ENCODE data around the gene AEBP1.
"Not testable (repeated sequence)": the region's sequence is repeated elsewhere in the genome, so short reads cannot be mapped to it uniquely, and the experiment has no call there.

Gene AEBP1

DNA sequence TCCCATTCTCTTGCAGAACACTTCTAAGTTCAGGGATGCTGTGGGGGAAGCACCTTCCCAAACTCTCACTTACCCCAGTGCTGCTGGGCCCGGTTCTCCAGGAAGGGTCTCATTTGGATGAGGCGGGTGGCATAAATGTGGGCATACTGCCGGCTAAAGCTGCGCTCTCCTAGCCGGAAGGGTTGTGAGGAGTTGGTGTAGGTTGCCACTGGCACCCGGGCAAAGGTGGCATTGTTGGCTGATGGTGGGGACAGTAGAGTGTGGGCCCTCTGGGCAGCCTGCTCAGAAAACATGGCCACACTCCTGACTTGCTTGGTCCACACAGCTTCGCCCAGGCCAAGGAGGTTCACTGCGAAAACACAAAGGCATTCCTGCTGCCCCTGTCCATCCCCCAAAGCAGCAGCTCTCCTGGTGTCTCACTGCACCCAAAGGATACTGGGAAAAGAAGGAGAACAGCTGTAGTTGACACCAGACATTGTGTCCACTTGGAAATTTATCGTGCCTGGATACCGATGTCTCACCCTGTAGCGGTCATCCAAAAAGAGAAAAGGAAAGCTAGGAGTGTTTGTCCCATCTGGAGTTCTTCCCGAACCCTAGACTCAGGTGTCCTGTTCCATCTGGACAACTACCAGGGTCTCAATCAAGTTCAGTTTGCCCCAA, 17.7 kb downstream of the AEBP1 start:
- DNase-seq, result no peak

DNA sequence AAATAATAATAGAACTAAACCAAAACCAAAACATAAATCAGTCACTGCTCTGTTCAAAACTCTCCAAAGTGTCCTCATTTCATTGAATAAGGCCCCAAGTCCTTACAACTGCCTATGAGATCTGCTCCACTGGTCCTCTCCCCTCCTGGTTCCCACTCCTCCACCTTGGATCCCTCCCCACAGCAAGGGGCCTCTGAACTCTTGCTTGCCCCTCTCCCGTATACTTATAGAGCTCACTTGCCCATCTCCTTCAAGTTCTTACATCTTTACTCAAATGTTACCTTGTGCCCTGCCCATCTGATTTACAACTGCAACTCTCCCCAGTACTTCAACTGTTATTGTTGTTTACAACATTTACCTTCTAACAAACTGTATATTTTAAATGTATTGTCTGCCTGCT, 18.4 kb downstream of the AEBP1 start:
- no peak for DNase-seq

DNA sequence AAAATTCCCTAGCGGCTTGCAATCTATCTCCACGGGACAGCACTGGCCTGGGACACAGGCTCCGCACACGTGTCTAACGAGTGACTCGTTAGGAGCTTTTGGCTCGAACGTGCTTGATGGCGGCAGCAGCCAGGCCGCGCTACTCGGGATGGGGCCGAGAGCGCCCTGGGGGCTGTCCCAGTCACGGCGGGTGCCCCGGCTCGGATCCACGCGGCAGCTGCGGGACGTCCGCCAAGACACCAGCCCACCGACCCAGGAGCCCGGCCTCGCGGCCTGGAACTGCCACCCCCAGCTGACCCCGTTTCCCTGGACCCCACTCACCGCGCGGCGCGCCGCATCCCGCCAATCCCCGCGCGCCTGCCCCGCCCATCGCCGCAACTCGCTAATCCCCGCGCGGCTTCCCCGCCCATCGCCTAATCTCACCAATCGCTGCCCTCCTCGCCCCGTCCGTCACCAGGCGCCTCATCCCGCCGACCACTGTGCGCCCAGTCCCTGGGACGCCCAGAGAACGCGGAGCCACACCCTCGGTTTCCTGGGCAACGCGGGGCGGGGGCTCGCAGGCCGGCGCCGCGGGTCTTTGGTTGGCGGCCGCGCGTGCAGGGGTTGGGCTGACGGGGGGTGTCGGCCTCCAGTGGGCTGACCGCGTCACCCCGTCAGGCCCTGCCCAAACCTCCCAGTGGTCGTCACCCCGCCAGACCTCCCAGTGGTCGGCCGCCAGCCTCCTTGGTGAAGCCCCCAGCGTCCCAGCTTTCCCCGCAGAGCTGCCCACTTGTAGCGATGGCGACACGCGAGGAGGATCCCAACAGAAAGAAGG, 19.3 kb downstream of the AEBP1 start, which contains the start of gene POLD2:
Gene POLD2, minus strand, starts transcription at position 359 of the 814 bp plus-strand sequence. CDS start 1,495 bp downstream, outside the sequence.
- DNase-seq, result peak; percentile 92

DNA sequence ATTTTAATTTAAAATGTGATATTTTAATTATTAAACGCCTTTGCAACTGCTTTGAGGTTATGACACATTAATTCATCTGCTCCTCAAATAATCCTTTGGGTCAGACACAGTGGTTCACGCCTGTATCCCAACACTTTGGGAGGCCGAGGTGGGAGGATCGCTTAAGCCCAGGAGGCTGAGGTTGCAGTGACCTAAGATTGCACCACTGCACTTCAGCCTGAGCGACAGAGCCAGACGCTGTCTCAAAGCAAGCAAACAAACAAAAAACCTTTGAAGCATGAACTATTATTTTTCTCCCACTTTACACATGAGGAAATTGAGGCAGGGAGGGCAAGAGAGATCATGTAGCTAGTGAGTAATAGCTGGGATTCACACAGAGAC, 20.7 kb downstream of the AEBP1 start:
- DNase-seq, result no peak

DNA sequence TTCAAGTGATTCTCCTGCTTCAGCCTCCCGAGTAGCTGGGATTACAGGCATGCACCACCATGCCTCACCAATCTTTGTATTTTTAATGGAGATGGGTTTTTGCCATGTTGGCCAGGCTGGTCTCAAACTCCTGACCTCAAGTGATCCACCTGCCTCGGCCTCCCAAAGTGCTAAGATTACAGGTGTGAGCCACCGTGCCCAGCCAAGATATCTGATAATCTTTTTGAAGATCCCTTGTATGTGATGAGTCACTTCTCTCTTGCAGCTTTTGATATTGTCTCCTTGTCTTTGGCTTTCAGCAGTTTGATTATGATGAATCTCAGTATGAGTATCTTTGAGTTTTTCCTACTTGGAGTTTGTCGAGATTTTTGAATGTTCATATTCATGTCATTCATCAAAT, 22.4 kb downstream of the AEBP1 start:
- DNase-seq, result not testable (repeated sequence)

DNA sequence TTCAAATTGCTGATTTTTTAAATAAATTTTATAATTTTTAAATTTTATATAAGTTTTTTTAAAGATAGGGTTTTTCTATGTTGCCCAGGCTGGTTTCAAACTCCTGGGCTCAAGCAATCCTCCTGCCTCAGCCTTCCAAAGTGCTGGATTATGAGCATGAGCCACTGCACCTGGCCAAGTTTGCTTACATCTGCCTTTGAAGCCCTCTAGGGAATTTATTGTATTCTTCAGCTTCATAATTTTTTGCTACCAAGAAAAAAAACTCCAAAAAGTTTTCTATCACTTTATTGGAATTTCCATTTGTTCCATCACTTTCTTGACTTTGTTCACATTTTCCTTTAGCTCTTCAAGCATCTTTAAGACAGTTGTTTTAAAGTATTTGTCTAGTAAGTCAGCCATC, 23.0 kb downstream of the AEBP1 start:
- no peak for DNase-seq

DNA sequence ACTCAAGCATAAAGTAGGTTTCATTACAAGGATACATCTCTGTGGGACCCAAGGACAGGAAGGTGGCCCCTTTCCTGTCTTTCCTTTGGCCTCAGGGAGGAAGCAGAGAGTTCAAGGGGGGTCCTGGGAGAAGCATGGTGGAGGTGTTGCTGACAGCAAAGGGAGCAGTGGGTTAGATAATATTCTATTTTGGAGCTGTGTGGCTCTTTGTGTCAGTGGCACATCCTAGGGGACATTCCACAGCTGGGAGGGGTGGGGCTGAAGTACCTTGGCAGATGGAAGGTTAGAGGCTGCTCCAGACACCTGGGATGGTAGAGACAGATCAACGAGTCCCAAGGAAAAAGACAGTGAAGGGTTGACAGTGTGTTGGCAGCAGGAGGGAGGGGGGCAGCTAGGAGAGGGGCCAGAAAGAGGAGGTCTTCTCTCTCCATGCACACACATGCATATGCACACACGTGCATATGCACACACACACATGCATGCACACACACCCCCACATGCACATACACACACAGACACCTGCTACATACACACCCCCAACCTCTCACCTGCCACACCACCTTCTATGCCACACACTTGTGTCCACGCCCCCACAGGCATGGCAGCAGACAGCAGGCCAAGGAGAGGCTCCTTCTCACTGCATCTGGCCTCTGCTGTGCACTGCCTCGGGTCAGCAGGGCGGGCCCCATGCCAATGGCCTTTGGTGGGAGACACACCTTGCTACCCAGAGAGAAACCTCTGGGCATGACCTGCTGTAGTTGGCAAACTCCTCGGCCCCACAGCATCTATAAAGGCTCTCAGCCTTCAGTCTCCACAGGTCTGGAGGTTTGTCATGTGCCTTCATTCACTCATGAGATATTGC, 24.8 kb downstream of the AEBP1 start:
- no peak for DNase-seq

DNA sequence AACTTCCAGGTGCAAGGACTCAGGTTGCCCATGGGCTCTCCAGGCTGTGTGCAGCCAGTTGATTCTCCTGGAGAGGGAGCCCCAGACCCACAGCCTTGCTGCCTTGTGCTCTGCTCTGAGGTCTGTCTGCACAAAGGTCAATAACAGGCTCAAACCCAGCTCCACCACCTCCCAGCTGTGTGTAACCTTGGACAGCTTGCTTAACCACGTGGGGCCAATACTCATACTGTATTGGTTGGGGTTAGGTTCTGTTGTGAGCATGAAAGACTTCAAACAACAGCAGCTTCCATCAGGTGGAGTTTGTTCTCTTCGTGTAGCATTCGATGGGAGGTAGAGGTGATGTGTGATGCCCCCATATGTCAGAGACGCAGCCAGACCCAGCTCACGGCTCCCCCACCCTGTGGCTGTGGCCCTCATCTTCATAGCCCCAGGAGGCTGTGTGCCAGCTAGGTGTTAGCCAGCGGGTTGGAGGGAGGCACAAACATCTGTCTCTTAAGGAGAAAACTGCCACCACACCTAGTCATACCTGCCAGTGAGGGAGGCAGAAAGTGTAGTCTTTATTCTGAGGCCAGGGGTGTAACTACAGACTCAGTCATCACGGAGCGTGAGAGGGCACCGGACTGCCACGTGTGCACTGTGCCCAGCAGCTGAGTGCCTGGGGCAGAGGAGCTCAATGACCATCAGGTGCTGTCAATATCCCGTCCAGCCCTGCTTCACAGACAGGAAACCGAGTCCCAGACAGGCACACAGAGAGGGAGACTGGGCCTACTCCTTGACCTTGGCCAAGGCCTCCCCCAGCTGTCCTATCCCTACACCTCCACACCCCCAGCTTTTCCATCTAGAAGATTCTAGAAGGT, 27.3 kb downstream of the AEBP1 start:
- DNase-seq, result peak; percentile 22

DNA sequence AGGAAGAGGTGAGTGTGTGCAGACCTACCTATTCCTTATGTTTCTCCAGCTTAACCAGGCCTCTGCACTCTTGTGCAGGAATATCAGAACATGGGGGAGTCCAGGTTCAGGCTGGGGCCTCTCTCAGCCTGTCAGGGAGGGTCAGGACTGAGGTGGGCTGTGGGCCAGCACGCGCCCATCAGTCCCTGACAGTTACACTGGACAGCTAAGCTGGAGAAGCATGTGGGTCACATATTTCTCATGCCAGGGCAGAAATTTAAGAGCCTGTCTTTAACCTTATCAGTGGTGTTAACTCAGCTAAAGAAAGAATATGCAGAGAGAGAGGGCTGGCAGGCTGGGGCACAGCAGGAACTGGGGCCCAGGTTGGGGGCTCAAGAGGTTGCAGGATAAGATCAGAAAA, 27.9 kb downstream of the AEBP1 start:
- DNase-seq, result no peak

DNA sequence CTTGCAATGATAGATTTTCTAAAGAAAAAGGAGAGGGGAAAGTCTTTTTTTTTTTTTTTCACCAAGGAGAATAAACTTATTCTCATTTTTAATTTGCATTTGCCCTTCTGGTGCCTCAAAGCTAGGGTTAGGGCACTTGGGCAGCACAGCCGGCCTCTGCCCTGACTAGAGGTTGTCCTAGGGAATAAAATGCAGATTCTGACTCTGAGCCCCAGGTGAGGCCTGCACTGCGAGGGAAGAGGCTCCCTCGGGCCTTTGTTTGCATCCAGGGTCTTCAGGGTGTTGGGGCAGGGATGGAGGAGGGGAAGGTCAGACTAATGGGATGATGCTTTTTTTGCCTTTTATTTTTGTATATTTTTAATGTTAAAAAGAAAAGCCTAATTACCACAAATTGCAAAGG, 29.1 kb downstream of the AEBP1 start:
- DNase-seq, result no peak

DNA sequence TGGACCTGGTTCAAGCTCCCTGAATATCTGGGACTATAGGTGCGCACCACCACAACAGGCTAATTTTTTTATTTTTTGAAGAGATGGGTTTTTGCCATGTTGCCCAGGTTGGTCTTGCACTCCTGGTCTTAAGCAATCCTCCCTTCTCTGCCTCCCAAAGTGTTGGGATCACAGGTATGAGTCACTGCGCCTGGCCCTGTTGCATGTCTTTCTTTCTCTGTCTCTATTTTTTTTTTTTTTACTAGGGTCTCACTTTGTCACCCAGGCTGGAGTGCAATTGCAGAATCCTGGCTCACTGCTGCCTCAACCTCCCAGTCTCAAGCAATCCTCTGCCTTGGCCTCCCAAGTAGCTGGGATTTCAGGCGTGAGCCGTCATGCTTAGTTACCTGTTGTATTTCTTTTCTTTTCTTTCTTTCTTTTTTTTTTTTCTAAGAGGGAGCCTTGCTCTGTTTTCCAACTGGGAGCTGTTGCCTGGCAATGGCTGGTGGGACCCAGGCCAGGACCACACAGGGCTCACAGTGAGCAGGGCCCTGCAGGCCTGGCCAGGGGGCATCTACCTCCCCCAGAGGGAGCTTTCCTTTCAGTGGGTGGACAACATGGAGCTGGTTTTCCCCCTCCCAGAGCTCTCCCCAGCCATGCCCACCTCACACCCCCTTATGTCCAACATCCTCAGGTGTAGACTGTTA, 30.9 kb downstream of the AEBP1 start:
- no peak for DNase-seq

DNA sequence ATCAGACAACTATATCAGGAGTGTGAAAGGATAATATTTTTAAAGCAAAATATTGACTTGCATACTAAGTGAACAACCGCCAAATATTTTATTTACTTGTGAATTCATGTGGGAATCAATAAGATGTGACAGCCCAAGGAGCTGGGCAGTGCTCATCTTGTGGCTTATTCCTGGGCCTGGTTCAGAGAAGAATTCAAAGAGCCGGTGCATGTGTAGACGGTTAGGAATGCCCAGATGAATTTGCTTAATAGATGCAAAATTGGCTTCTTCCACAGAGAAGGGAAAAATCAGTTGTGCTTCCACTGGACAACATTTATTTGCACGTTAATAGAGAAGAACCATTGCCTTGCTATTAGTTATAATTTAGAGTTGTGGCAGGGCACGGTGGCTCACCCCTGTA, 32.6 kb downstream of the AEBP1 start:
- peak; percentile 82 for DNase-seq

DNA sequence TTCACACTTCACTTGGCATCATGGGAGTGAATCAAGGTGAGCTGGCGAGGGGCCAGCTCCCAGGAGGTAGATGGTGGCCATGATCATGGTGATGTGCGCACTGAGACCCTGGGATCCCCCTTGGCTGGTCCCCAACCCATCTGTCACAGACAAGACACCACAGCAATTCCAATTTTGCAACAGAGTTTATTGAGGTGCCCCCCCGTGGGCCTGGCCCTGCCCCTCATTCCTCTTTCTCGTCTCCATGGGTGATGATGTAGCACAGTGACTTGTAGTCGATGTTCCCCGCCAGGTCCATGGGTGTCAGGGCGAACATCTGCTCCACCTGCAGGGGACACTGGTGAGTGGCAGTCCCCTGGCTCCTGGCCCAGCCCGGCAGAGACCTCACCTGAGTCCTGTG, 34.6 kb downstream of the AEBP1 start:
- no peak for DNase-seq

DNA sequence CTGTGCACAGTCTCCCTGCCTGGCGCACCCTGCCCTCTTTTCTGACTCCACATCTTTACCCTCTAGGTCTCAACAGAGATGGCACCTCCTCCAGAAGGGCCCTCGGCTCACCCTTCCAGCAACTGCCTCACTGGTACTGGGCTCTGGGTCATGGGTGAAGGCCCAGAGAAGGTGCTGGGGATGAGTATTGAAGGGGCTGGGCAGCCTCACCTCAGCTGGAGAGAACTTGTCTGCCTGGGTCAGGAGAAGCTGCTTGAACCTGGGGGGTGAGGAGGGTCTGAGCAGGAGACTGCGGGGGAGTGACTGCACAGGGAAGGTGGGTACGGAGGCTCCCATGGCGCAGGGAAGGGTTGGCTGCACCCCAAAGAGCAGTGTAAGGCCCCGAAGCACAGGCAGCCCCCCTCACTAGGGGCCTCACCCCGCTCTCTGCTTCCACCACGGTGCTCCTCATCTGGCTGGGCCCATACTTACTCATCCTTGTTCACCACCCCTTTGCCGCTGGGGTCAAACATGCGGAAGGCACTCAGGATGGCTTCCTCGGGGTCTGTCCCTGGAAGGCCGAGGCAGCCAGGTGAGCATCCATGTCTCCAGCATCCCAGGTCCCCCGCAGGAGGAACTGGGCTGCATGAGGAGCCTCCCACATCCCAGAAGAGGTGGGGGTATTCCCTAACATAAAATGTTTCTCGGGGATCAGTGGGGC, 35.3 kb downstream of the AEBP1 start:
- no peak for DNase-seq

DNA sequence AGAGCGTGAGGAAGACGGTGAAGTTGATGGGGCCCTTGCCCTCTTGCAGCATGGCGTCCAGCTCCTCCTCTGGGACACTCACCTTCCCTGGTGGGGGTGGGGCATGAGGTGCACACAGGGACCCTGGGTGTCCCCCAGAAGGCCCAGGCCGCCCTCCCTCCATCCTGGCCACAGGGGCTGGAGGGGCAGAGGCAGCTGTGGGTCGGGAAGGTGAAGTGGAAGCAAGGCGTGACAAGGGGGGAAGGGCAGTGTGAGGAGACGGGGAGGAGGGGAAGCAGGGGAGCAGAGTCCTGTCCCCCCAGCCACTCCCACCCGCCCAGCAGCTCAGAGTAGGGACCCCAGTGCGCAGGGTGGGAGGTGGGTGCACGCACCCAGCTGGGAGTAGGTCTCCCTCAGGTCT, 36.2 kb downstream of the AEBP1 start:
- DNase-seq, result no peak

DNA sequence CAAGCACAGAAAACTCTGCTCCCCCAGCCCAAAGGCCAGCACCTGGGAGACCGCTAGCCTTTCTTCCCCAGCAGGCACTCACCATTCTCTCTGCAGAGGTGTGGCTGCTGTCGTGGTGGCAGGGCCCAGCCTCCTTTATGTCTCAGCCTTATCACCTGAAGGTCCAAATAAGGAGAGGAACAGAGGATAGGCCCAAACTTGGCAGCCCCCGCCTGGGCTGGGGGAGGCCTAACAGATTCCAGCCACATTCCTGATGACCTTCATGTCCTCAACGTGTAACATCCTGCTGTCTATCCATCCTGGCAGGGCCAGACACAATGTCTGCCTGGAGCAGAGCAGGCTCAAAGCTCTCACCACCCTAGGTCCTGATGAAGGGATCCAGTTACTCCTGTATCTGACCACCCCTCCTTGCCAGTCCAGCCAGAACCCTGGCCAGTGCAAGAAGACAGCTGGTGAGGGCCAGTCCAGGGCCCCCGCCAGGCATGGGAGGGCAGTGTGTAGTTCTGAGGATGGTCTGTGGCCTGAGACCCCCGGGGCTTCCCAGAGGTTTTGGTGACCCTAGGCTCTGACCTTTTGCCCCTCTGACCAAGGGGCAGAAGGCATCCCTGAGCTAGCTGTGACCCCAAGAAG, 37.2 kb downstream of the AEBP1 start, which contains the start of gene MYL7:
Gene MYL7, minus strand, starts transcription at position 112 of the 630 bp plus-strand sequence. Its CDS starts 27 bp downstream, at position 85.
- DNase-seq, result no peak

DNA sequence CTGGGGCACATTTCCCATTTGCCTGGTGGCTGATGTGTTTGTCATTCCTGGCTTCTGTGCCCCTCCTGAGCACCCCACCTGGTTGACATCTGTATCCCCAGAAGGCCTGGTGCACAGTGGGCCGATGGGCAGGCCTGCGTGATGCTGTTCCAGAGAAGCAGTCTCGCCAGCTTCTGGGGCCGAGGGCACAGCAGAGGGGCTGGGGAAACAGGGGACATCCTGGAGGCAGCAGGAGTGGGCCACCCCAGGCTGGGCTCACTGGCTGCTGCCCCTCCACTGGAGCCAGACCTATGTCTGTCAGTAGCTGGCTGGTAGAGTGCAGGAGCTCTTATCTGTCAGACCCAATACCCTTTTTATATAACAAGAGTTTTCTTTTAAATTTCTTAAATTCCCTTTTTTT, 37.9 kb downstream of the AEBP1 start:
- no peak for DNase-seq

DNA sequence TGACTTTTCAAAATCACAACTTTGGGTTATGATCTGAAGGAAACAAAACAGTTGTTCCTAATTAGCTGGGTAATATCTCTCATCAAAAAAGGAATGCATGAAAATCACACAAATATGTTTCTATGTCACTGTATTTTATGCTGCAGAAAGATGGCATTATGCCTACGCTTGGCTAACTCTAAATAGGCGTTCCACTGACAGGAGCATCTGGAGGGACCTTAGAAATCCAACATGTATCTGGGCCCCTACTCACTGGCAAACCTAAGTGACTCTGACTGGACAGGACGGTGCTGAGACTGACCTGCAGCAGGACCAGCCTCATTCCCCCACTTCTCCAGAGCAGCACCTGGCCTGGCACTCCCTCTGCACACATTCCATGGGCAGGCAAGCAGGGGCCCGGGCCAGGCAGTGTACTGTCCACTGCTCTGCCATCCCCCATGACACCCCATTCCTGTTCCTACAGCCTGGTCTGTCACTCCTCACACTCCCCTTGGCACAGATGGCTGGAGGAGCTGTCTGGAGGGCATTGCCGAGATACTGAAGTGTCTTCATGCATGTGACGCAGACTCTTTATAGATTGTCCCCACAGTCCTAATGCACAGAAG, 39.6 kb downstream of the AEBP1 start:
- no peak for DNase-seq

DNA sequence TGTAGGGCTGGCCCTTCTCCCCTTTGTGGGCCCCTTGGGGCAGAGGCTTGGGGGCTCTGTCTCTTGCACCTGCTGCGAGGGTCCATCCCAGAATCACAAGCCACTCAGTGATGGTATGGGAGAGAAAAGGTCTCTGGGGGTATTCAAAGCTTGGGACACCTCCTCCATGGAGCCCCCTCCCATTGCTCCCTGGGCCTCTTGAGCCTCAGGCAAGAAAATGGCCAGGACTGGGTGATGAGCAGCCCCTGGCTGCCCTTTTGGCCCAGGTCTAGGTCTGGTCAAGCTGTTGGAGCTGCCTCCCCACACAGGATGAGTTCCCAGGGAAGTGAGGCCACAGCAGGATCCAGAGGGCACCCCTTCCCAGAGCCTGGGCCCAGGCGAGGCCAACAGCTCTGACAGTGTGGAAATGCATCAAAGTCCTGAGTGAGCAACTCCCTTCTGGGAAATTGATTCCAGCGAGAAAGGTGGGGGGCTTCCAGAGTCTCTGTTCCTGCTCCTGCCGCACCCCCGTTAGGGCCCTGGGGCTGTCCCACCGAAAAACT, 40.4 kb downstream of the AEBP1 start:
- no peak for DNase-seq

DNA sequence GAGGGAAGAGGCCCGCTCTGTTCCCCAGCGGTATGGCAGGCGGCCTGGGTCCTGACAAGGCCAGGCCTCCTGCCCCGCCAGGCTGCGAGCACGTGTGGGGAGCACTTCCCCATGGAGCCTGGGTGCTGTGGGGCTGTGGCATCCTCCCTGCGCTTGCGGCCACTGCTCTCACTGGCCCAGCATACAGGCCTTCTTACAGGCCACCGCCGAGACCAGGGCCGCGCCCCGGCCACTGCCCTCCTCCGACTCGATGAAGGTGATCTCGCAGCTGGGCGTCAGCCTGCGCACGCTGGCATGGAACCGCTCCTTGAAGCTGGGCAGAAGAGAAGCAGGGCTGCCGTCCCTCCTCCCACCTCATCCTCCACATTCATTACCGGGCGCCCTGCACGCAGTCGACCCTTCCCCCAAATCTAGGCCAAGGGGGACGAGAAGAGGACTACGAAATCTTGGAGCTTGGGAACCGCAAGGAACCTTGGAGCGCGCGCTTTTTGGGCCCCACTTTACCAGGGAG, 40.9 kb downstream of the AEBP1 start:
- DNase-seq, result no peak

Measured in NCI-H526 treated with DMSO at 0.1 percent for 48 hours (cell line).